ENCODE data around the gene CAV3. TPM values are rescaled to one million over a fixed set of nuclear protein-coding genes. Genes with fewer than 3 reads are reported as not detected.
"Not testable (repeated sequence)": the region's sequence is repeated elsewhere in the genome, so short reads cannot be mapped to it uniquely, and the experiment has no call there.

The CAV3 gene
- not detected in 2 replicates for total RNA-seq

GRCh38 chr3:8733332-8734094 lies at the start of gene CAV3:
CAV3 (plus strand) TSS chr3:8733802; CDS start chr3:8733877, 75 bp downstream.
- no peak for DNase-seq (ENCODE audit: low read depth)

GRCh38 chr3:8684992-8685391 lies 48.6 kb upstream of the CAV3 start:
- not testable (repeated sequence) for DNase-seq (ENCODE audit: low read depth)

- not testable (repeated sequence) for DNase-seq (ENCODE audit: low read depth)
These were observed 42.3 kb upstream of the CAV3 start for GRCh38 chr3:8691295-8691694.

DNA sequence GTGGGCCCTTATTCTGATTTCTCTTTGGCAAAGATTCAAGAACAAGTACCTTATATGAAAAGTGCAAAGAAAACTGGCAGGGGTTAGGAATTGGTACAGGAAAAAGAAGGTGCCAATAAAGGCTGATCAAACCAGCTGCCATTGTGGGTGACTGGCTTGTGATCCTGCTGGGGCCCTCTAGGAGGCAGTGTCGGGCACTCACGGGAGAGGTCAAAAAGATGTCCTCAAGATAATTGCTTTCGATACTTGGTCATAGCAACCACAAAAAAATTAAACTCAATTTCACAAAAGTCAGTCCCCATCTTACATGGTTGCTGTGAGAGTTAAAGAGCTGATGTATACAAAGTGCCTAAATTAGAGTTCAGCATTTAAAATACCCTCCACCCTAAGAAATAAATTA lies 31.0 kb upstream of the CAV3 start:
- no peak for DNase-seq (ENCODE audit: low read depth)

DNA sequence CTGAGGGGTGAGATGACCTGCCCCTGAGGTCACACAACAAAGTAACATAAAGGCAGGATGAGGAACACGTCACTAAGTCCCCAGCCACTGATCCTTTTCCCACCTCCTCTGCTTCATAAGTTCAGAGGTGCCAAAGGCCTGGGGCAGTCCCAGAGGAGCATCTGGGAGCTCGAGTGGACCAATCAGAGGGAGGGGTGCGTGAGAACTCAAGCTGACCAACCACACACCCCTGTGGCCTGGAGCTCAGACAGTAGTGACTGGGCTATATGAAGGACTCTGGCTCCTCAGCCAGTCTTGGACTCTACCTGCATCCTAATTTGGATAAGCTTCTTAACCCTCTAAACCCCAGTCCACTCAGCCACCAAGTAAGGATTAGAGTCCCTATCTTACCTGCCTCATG lies 28.0 kb upstream of the CAV3 start:
- DNase-seq (ENCODE audit: low read depth): no peak

DNA sequence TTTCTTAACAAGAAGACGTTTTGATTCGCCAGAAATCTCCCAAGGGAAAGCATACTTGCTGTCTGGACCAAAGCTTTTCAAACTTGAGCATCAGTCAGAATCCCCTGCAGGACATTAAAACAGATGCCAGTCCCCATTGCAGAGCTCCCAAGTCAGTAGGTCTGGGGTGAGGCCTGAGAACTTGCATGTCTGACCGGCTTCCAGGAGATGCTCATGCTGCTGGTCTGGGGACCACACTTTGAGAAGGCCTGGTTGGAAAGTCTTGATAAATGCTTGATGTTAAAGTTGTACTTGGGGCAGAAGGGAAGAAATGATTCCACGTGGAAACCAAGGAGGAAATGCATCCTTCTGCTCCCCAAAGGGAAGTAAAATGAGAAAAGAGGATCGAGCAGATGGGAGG lies 24.3 kb upstream of the CAV3 start:
- no peak for DNase-seq (ENCODE audit: low read depth)

- no peak for DNase-seq (ENCODE audit: low read depth)
These were observed 23.6 kb upstream of the CAV3 start for GRCh38 chr3:8709801-8710507.

GRCh38 chr3:8712045-8712907 lies 21.3 kb upstream of the CAV3 start:
- peak; percentile 90 for DNase-seq (ENCODE audit: low read depth)

- DNase-seq (ENCODE audit: low read depth): no peak
These were observed 20.7 kb upstream of the CAV3 start for GRCh38 chr3:8712908-8713255.

GRCh38 chr3:8713901-8714759 lies 19.5 kb upstream of the CAV3 start:
- DNase-seq (ENCODE audit: low read depth): no peak

GRCh38 chr3:8715757-8716156 lies 17.8 kb upstream of the CAV3 start:
- DNase-seq (ENCODE audit: low read depth): not testable (repeated sequence)

GRCh38 chr3:8722808-8723207 lies 10.8 kb upstream of the CAV3 start:
- DNase-seq (ENCODE audit: low read depth): no peak

- DNase-seq (ENCODE audit: low read depth): no peak
These were observed 10.0 kb upstream of the CAV3 start for GRCh38 chr3:8723612-8724011.

DNA sequence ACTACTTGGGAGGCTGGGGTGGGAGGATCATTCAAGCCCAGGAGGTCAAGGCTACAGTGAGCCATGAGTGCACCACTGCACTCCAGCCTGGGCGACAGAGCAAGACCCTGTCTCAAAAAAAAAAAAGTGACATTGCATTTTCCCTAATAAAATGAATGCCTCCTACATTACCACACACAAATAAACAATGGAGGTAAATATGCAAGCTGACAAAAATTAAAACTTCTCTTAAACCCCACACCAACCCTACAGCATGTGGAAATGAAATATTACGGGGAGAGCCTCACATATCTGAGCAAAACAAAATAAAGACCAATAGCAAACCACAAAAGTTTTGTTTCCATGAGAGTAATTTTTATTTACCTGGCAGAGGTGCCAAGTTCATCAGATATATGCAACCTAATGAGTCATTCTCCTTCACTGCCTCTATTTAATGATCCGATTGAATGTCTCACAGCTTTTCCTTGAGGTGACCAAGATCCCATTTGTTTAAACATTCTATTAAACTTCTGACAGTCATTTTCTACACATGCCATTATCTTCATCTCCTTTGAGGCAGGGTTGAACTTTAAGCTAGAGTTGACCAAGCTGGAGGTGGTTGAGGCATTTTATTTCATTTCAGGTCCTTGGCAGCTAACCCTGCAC lies 9.4 kb upstream of the CAV3 start:
- peak; percentile 96 for DNase-seq (ENCODE audit: low read depth)

GRCh38 chr3:8727605-8728512 lies 5.7 kb upstream of the CAV3 start:
- DNase-seq (ENCODE audit: low read depth): no peak

GRCh38 chr3:8729479-8729878 lies 4.1 kb upstream of the CAV3 start:
- no peak for DNase-seq (ENCODE audit: low read depth)

DNA sequence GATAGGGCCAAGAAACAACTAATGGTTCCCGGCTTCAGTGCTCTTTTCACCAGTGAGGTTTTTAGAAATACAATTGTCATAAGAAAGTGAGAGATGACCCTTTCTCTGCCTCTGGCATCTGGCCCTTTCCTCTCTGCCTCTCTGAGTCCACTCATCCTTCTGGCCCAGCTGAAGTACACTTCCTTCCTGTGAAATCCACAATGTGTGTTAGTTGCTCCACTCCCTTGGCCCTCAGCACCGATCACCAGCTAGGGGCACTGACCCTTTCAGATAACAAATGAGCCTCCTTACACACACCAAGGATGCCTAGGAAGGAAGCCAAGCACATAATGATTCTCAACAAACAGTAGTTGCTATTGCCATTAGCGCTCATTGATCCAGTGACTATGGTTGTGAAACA lies 2.9 kb upstream of the CAV3 start:
- DNase-seq (ENCODE audit: low read depth): no peak

- no peak for DNase-seq (ENCODE audit: low read depth)
These were observed 1.2 kb upstream of the CAV3 start for GRCh38 chr3:8732413-8732812.

- DNase-seq (ENCODE audit: low read depth): no peak
These were observed 706 bp downstream of the CAV3 start for GRCh38 chr3:8734137-8734878.
